DMS153 (cell line): ENCODE results near the gene C1QTNF3.
A peak's percentile ranks its signal among the peaks of the same experiment; 100 is the strongest.

ENCODE experiments used
- DNase-seq: peaks from one replicate; lab custom pipeline; 2025; lab: John Stamatoyannopoulos, UW

C1QTNF3 gene

GRCh38 chr5:34022121-34022705 is 20.8 kb downstream of the C1QTNF3 start:
- DNase-seq = no peak

GRCh38 chr5:34021334-34021733 is 21.7 kb downstream of the C1QTNF3 start:
- no peak for DNase-seq

- DNase-seq = no peak
Observed at GRCh38 chr5:34020726-34021125, 22.3 kb downstream of the C1QTNF3 start.

GRCh38 chr5:34017254-34017653 is 25.8 kb downstream of the C1QTNF3 start:
- DNase-seq = no peak

- no peak for DNase-seq
Observed at GRCh38 chr5:34016750-34017149, 26.3 kb downstream of the C1QTNF3 start.

GRCh38 chr5:34016222-34016621 is 26.8 kb downstream of the C1QTNF3 start:
- no peak for DNase-seq

- no peak for DNase-seq
Observed at GRCh38 chr5:34015120-34015822, 27.7 kb downstream of the C1QTNF3 start.

GRCh38 chr5:34014626-34015025 is 28.4 kb downstream of the C1QTNF3 start:
- no peak for DNase-seq

GRCh38 chr5:34013547-34013946 is 29.5 kb downstream of the C1QTNF3 start:
- DNase-seq = no peak

GRCh38 chr5:34012791-34013190 is 30.2 kb downstream of the C1QTNF3 start:
- no peak for DNase-seq

GRCh38 chr5:34011536-34011935 is 31.5 kb downstream of the C1QTNF3 start:
- DNase-seq = no peak

GRCh38 chr5:34010146-34010545 is 32.9 kb downstream of the C1QTNF3 start:
- peak; percentile 75 for DNase-seq

- DNase-seq = no peak
Observed at GRCh38 chr5:34009610-34010009, 33.4 kb downstream of the C1QTNF3 start.

GRCh38 chr5:34008802-34009201 is 34.2 kb downstream of the C1QTNF3 start:
- no peak for DNase-seq

GRCh38 chr5:34007621-34008600 is 35.1 kb downstream of the C1QTNF3 start, which contains the start of gene AMACR:
AMACR (minus strand) TSS chr5:34008050; CDS start chr5:34008019, 31 bp downstream.
- DNase-seq = peak; percentile 95

GRCh38 chr5:34007201-34007620 is 35.8 kb downstream of the C1QTNF3 start:
- no peak for DNase-seq

GRCh38 chr5:34005681-34006080 is 37.3 kb downstream of the C1QTNF3 start:
- DNase-seq = no peak

- no peak for DNase-seq
Observed at GRCh38 chr5:34005211-34005610, 37.8 kb downstream of the C1QTNF3 start.

- DNase-seq = no peak
Observed at GRCh38 chr5:34003941-34004340, 39.1 kb downstream of the C1QTNF3 start.

- no peak for DNase-seq
Observed at GRCh38 chr5:34002629-34003328, 40.2 kb downstream of the C1QTNF3 start.

- DNase-seq = peak; percentile 100
Observed at GRCh38 chr5:34001241-34001841, 41.7 kb downstream of the C1QTNF3 start.
